ENCODE results near the gene HDAC4. TPM values are rescaled to one million over a fixed set of nuclear protein-coding genes. Genes with fewer than 3 reads are reported as not detected.

HDAC4 gene
- total RNA-seq, 1 donor from 2014 or later = 34.4 TPM

DNA sequence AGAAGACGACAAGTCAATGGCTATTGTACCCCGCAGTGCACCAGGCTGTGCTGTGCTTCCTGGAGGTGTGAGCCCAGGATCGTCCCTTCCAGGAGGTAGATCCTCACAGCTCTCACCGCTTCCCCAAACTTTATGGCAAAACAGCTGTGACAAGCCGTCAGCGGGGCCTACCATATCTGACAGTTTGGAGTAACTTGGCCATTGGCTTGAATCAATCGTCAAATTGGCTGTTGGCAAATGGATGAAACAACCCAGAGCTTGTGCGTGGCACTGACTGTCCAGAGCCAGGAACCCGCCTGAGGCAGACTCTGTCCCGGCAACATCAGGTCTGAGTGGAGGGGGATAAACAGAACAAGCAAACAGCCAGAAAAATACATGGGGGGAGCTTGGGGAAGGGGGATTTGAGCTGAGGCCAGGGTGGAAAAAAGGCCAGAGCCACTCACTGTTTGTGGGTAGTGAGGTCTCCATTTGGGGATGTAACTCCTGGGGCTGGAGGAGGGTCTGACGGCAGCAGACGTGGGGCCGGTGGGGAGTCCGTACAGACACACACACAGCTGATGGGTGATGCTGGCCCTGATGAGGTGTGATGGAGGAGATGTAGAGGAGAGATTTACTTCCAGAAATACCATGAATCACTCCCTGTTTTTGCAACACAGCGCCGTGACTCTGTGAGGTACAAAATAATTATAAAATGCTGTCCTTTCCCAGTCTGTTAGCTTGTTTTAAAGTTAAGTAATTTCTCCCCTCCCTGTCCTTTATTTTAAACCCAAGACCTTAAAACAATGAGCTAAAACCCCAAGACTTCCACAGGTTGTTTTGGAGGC, 378.2 kb downstream of the HDAC4 start:
- no peak for DNase-seq (ENCODE audit: low spot score)
- intact Hi-C loops (cut with DNase I) = no loop called here

DNA sequence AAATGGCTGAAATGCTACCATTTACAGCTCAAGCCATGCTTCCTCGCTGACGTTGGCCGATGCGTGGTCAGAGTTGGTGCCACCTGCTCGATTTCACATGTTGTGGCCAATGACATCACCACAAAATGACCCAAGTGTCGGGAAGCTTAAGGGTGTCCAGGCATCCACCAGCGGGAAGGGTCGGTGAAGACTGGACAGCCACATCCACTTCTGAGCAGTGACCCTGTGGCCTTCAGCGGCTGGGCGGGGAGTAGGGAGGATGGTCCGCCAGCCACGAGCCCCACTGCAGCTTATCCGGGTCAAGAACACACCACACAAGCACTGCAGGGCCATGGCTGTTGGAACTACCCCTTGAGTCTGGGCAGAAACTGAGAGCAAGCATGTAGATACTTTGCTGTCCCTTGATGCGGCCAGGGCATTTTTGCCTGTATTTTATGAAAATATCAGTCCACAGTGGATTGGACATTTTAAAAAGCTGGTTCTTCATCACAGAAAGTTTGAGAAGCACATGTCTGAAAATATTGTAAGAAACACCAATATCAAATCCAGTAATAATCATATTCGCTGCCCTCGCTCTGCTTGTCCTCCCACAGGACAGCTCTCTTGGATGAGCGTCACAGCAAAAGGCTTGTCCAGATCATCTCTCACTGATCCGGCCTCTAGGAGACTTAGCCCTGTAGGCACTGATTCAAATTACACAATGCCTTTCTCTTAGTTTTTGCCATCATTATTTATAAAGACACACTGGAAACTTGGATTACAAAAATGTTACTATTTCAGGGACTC, 379.0 kb downstream of the HDAC4 start:
- intact Hi-C loops (cut with DNase I) = no loop called here
- DNase-seq (ENCODE audit: low spot score) = no peak

DNA sequence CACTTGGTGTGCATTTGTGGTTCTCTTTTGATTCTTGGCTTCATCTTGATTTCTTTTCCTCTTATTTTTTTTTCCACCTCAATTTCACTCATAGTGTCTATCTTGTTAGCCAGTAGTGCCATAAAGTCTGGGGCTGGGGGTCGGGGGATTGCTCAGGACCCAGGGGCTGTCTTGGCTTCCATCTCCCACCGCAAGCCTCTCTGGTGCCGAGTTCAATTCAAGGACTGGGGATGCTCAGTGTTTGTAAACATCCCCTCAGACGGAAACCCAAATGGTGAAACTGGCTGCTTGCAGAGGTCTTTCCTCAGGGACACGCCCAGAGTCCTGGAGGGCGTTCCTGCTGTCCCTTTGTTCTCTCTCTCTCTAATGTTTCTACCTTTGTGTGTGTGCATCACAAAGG, 379.6 kb downstream of the HDAC4 start:
- intact Hi-C loops (cut with DNase I) = no loop called here
- DNase-seq (ENCODE audit: low spot score) = no peak

DNA sequence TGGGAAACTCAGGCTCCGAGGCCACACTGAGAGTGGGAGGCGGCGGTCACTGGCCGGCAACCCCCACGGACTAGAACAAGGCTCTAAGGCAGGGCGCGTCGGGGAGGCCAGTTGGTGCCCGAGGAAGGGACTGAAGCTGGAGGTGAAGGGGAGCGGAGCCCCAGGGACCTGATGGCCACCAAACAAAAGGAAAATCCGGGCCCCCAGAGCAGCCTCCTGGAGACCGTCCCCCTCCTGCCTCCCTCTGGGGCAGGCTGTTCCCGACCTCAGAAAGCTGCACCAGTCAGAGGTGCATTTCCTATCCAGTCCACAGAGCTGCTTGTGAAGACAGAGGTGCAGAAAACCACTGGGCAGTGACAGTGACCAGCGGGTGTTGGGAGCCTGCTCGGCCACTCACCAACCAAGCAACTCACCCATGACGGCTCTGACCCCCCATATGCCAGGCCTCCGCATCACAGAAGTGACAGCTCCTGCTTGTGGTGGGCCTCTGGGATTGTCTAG, 380.2 kb downstream of the HDAC4 start:
- intact Hi-C loops (cut with DNase I) = no loop called here

DNA sequence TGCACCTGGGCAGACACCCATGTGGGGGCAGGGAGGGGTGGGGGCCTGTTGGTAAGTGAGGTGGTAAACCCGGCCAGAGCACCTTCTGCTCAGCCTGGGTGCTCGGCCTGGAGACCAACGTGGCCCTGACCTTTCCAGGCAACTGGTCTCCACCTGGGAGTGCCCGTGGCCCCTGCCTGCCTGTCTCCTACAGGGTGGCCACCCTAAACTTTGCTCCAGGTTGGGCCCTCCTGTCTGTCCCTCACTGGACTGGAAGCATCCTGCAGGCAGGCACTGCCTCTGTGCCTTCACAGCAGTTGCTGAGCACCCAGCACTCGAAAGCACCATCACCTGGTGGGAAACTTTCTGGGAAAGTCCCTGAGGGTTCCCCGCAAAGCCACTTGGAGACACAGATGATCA, 381.6 kb downstream of the HDAC4 start:
- no peak for DNase-seq (ENCODE audit: low spot score)
- intact Hi-C loops (cut with DNase I) = no loop called here

More for the DNA sequence above, 380.2 kb downstream of the HDAC4 start:
- no peak for DNase-seq (ENCODE audit: low spot score)

DNA sequence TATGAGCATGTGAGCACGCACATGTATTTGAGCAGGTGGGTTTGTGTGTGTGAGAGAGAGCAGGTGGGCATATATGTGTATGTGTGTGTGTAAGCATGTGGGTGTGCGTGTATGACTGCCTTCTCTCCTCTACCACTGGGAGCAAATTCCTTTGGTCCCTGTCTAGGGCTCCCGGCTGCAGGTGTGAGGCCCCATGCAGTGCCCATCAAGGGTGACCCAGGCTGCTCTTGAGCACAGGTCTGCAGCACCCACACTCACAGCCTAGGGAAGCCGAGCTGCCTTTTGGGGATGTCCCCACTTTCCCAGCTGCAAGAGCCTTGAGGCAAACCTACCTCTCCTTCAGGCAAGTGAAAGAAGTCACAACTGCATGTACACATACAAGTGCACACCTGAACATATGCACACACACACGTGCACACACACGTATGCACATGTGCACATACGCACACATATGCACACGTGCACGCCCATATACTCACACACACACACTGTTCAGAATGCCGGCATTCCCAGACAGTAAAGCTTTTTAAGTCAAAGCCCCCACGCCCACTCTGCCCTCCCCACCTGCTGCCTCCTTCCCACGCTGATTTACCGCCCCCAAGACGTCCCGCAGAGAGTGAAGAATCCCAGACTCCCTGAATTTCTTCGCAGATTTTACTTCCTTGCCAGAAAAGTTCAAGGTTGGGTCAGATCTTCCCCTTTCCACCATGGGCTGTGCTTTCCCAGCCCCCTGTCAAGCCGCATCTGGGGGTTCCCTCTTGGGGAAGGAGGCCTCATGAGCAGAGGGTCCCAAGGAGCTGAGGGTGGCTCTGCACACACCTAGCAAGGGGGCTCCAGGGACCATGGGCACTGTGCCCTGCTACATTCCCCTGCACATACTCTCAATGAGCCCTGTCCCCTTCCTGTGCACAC, 382.3 kb downstream of the HDAC4 start:
- intact Hi-C loops (cut with DNase I) = no loop called here

DNA sequence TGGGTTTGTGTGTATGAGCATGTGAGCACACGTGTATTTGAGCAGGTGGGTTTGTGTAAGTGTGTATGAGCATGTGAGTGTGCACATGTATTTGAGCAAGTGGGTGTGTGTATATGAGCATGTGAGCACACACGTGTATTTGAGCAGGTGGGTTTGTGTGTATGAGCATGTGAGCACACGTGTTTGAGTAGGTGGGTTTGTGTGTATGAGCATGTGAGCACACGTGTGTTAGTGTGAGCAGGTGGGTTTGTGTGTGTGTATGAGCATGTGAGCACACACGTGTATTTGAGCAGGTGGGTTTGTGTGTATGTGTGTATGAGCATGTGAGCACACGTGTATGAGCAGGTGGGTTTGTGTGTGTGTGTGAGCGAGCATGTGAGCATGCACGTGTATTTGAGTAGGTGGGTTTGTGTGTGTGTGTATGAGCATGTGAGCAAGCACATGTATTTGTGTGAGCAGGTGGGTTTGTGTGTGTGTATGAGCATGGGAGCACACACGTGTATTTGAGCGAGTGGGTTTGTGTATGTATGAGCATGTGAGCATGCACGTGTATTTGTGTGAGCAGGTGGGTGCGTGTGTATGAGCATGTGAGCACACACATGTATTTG, 383.2 kb downstream of the HDAC4 start:
- intact Hi-C loops (cut with DNase I) = no loop called here

More for the DNA sequence above, 382.3 kb downstream of the HDAC4 start:
- DNase-seq (ENCODE audit: low spot score) = peak; percentile 31

DNA sequence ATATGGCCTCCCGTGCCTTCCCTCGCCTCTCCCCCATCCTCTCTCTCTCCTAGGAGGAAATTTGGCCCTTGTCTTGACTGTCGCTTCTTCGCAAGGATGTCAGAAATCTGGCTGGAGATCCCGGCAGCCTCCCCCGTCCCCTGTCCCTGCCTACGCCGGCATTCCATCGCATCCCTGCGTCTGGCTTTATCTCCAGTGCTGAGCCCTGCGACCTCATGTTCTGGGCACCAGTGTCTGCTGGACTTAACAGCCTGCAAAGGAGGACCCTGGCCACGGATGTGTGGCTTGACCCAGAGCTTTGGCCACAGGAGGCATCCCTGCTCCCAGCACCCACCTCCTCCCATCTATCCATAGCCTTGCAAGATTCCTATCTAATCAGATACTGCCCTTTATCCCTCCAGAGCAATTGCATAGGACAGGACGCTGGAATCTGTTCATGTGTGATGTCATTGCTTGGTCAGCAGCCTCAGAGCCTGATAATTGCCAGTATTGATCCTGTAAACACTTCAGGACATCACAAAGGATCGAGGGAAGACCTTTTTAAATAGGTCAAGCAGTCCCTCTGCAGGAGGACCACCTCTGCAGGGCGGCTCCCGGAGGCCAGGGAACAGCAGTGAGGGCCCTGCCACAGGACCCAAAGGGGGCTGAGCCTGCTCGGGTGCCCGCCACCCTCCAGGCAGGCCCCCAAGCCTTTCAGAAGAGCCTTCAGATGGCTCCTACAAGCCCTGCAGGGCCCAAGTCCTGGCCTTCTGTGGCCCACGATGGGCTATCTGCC, 384.7 kb downstream of the HDAC4 start:
- peak; percentile 66 for DNase-seq (ENCODE audit: low spot score)
- intact Hi-C loops (cut with DNase I) = no loop called here

More for the DNA sequence above, 383.2 kb downstream of the HDAC4 start:
- peak; percentile 15 for DNase-seq (ENCODE audit: low spot score)

DNA sequence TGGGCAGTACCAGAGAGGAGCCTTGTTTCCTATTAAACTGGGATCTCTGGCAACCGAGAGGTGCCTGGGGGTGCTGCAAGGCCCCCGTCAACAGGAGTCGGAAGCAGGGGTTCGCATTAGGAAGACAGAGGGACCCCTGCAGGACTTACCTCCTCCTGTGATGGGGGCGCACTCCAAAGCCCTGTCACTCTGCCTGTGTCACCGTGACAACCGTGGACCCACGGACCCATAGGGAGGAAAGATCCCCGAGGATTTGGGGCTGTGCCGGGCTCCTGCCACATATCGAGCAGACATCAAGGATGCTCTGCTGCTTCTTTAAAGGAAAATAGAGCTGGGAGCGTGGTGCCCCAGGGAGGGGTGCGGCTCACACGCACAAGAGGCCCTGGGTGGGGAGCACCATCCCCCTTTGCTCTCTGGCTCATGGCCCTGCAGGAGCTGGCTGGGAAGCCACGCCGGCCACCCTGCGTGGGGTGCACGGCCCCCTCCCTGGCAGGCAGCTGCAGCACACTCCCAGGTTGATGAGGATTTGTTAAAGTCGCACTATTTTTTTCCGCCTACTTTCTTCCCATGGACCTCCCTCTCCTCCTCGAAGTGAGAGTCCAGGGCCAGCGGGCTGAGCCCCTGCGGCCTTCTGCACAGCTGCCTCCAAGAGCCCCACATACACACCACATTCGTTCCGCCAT, 385.5 kb downstream of the HDAC4 start:
- DNase-seq (ENCODE audit: low spot score) = peak; percentile 29
- intact Hi-C loops (cut with DNase I) = no loop called here

DNA sequence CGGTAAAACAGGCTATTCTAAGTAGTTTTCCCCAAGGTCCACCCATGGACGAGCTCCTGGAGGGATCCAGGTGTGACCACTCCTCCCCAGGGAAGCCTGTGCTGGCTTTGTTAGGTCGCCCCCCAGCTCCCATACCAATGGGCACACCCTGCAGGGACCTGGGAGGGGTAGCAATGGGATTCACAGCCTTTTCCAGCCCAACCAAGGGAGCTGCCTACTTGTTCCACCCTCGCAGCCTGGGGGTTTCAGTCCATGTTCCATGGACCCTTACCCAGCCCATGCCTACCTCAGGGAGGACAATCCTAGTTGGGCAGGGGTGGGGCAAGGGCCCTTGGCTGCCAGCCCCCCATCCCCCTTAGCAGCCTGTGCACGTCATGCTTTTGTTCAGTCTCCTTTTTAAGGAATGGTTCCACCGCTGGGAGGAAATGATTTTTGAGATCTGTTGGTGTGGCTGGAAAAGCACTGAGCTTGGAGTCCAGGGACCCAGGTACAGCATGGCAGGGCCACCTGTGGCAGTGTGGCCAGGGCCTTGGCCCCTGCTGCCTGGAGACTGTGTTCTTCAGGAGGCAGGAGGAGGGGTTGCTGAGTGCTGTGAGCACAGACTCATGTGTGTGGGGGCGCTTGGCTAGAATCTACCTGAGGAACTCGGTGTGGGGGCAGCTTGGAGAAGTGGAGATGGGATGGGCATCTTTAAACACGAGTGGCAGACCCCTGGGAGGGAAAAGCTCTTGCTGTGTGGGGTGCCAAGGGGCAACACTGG, 386.2 kb downstream of the HDAC4 start:
- intact Hi-C loops (cut with DNase I) = no loop called here
- peak; percentile 35 for DNase-seq (ENCODE audit: low spot score)

DNA sequence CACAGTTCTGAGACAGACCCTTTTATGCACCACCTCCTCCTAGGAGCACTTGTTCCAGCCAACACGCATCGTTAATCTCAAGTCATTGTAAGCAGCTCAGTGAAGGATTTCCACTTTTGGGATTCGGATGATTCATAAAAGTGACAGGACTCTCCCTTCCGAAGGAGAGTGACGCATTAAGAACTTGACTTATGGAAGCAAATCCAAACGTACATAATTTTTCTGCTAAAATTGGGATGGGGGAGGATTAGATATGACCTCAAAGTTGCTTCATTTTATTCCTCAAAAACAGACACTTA, 387.2 kb downstream of the HDAC4 start:
- intact Hi-C loops (cut with DNase I) = no loop called here
- no peak for DNase-seq (ENCODE audit: low spot score)

DNA sequence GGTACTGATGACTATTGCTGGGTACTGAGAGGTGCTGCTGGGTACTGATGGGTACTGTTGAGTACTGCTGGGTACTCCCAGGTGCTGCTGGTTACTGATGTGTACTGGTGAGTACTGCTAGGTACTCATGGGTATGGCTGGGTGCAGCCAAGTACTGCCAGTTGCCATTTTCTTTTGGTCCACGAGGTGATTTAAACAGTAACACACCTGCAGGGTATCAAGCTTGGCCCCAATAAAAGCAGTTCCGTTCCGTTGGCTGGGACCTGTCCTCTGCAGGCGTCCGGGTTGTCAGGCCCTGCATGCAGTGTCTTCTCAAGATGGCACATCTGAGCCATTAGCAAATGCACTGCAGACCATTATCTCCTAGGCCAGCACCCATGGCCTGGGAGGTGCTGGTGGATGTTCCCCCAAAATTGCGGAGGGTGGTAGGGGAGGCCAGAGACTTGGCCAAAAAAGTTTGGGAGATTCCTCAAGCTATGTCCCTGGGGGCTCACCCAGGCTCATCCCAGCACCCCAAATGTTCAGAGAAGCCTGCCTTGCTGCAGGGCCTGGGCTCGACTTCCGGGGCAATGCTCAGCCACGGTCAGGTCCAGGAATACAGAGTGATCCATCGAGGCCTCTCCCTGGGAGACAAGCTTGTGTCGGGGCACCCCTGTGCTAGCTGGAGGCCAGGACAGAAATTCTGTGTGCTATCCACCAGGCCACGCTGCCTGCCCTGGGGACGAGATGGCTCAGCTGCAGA, 387.7 kb downstream of the HDAC4 start:
- intact Hi-C loops (cut with DNase I) = no loop called here
- DNase-seq (ENCODE audit: low spot score) = peak; percentile 69

DNA sequence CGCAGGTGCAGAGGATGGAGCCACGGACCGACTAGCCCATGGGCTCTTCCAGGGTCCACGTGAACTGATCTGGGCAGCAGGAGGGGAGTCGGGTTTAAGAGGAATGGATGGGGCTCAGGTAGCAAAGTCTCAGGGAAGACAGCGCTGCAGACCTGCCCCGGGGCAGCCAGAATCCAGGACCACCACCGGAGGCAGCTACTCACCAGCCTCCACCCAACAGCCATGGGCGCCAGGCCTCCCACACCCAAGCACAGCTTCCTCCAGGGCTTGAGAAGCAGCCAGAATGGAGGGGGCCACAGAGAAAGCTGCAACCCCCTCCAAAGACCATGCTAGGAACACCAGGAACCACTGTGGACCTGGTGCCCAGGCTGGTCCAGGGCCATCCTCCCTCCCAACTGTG, 388.6 kb downstream of the HDAC4 start:
- peak; percentile 70 for DNase-seq (ENCODE audit: low spot score)
- intact Hi-C loops (cut with DNase I) = no loop called here

DNA sequence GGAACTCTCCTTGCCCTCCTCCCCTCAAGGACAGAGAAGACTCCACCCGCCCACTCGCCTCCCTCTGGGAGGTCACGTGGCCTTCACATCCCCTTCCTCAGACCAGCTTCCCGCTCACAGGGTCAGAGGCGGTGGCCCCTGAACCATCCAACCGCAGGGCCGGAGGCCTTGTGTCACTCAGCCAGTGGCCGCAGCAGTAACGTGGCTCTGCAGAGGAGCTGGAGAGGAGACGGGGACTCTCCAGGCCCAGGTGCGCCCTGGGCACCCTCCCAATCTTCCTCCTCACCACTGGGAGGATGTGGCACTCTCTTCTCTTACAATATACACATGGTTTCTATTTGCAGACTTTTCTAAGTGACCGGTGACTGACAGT, 391.2 kb downstream of the HDAC4 start:
- DNase-seq (ENCODE audit: low spot score) = no peak
- intact Hi-C loops (cut with DNase I) = no loop called here

DNA sequence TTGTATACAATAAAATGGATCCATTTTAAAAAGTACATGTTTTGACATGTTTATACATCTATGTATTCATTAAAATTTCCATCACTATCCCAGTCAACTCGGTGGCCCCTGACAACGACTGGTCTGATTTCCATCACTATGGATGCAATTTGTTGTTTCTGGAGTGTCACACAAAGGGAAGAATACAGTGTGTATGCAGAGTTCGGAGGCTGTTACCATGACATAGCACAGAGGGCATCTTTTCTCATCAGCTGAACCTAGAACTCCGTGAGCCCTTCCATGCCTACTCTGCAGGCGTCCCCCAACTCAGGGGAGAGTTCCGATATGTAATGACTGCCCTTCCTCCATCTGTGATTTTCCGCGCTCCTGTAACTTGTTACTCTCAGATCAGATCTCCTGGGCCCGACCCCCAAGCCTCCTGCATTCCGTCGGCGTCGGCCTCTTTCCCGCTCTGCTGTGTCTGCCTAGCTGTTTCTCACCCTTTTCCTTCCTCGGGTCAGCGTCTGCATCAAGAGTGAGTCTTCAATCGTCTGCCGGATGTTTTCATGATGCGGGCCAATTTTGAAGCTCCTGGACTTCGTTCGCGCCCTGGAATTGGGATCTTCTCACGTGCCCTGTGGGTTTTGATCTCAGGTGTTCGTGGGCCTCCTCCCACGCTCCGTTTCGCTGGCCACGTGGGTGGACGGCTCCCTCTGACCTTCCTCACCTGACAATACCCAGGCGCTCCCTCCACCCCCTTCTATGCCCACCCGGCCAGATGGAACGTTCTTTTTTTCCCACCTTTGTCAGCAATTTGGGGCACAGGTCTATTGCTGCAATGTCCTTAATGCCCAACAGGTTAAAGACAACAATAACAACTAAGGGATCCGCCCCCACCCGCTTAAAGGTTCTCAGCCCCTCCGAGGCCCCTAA, 391.9 kb downstream of the HDAC4 start:
- intact Hi-C loops (cut with DNase I) = no loop called here
- DNase-seq (ENCODE audit: low spot score) = peak; percentile 70

DNA sequence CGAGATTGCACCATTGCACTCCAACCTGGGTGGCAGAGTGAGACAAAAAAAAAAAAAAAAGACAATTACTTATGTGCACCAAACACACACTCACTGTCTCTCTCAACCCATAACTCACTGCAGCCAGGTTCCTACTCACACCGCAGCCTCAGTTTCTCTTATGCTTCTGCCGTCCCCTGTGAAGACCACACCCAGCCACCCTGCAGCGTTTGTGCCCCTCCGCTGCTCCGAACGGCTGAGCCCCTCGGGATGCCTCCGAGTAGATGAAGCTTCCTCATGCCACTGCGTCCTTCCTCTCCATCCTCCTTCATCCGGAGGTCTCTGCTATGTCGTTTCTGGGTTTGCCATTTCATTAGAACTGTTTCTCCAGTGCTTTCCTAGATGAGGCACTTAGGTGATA, 392.8 kb downstream of the HDAC4 start:
- peak; percentile 50 for DNase-seq (ENCODE audit: low spot score)
- intact Hi-C loops (cut with DNase I) = no loop called here
